Anterior cingulate cortex (tissue), 58 donors: ENCODE measurements around the gene BRPF1.

Experiments used
- DNase-seq, 58 donors: peaks; one replicate each; lab custom pipeline; 2025; lab: John Stamatoyannopoulos, UW

The BRPF1 gene

DNA sequence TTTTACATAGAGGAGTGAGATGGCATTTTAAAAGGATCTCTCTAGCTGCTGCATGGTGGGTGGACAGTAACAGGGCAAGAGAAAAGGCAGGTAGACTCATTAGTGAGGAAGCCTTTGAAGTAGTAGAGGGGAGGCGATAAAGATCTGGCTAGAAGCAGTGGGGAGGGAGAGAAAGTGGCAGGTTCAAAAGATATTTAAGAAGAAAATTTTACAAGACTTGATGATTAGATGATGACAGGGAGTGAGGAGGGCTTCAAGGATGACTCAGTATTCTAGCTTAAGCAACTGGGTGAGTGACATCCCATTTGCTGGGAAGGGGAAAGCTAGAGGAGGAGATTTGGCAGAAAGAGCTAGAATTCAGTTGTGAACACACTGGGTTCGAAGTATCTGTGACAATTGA, 3.8 kb upstream of the BRPF1 start:
- no peak for DNase-seq

DNA sequence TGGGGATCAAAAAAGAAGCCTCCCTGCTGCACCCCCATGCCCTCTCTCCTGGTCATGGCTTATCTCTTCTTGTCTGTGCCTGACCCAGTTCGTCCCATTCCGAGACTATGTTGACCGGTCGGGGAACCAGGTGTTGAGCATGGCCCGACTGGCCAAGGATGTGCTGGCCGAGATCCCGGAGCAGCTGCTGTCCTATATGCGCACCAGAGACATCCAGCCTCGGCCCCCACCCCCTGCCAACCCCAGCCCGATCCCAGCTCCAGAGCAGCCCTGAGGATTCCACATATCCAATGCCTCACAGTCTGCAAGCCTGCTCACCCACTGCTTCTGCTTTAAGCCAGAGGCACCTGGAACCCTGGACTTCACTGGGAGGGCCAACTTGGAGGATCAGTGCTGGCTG, 2.1 kb upstream of the BRPF1 start:
- DNase-seq: no peak

DNA sequence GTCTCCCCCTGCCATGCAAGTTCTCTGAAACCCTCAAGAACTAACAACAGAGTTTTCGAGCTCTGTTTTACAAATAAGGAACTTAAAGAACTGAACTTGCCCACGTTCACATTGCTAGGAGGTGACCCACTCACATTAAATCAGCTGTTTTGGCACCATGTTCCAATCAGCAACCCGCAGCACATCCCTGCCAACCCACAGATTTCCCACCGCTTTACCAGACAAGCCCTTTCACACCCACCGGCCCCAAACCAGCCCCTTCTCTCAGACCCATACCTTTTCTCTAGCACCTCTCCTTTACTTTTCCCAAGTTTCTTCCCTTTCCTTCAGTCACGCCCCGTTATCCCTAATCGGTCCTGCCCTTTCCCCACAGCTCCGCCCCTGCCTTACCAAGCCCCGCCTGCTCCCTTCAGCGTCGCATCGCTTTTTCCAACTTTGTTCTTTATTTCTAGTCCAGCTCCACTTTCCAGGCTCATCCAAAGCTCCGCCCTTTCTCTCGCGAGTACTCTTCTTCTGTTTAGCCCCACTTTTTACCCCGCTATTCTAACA, 804 bp upstream of the BRPF1 start:
- peak in 2 of 58 donors; percentile 75 to 87 for DNase-seq

DNA sequence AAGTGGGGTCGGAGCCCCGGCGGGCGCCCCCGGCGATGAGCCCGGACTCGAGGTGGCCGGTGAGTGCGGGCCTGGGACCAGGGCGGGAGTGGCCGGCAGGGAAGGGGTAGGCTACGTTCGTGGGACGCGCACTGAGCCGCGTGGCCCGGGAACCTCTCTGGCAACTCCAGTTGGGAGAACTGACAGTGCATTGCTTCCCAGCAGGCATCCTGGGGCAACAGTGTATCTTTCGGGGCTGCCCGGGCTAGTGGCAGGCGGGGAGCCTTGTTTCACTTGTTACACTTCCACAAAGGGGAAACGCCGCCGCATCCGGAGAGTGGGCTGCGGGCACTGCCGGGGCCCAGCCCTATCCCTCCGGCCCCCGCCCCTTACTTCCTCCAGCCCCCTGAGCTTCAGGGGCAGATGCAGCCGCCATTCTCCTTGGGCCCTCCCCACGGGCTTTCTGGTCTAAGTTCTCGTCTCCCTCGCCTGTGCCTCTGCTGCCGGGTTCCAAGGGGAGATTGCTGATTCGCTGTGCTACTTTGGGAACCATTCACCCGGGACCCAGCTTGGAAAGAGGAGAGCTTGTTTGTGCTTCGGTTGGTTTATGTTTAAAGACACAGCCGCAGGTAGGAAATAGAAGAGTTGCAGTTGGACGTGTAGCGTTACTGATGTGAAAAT, 675 bp downstream of the BRPF1 start:
- peak in 1 of 58 donors; percentile 41 for DNase-seq

DNA sequence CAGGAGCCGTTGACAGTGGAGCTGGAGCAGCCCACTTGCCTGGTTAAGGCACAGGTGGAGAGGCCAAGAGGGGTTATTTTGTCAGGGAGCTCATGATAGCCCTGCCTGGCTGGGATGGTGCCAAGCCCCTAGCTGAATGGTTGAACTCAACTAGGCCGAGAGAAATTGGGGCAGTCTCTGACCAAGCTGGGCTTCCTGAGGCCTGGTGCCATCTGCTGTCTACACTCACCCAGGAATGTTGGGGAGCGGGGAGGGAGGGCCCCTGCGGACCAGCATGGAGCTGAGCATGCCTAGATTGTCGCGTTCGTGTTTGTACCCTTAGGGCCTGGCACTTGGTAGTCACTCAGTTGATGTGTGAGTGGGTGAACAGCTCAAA, 1.2 kb downstream of the BRPF1 start:
- DNase-seq: no peak

DNA sequence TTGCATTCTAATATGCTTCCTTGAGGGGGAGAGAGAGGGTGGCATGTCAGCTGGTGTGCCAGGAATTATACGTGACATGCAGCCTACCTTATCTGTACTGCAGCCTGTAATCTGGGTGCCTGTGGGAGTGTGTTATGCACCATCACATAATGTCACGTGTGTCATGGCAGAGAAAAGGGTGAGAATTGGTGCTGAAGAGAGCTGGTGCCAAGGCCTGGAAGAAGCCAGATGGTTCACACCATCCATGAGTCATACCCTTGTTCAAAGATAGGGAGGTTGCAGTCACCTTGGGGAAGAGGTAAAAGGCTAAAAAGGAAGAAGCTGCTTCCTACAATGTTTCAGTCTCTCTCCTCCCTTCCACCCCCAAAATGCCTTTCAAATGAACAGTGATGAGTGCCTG, 5.3 kb downstream of the BRPF1 start:
- DNase-seq: peak in 13 of 58 donors; percentile 11 to 67 (median 31)

DNA sequence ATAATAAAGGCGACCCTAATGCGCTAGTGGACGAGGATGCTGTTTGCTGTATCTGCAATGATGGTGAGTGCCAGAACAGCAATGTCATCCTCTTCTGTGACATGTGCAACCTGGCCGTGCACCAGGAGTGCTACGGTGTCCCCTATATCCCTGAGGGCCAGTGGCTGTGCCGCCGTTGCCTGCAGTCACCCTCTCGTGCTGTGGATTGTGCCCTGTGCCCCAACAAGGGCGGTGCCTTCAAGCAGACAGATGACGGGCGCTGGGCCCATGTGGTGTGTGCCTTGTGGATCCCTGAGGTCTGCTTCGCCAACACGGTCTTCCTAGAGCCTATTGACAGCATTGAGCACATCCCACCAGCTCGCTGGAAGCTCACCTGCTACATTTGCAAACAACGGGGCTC, 7.6 kb downstream of the BRPF1 start:
- DNase-seq: no peak

DNA sequence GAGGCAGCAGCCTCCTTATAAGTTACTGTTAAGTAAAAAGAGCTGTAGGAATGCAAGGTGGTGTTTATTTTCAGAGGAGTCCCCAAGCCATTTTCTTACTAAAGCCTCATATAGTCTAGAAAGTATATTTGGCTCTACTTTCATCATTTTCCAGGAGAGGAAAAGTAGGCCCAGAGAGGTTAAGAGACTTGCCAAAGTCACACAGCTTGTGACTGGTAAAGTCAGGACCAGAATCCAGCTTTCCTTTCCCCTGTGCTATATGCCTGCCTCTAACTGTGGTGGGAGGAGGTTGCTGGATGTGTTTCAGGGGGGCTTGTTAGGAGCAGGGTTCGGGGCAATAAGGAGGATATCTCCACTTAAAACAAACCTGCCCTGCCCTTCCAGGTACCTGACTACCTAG, 11.0 kb downstream of the BRPF1 start:
- no peak for DNase-seq

DNA sequence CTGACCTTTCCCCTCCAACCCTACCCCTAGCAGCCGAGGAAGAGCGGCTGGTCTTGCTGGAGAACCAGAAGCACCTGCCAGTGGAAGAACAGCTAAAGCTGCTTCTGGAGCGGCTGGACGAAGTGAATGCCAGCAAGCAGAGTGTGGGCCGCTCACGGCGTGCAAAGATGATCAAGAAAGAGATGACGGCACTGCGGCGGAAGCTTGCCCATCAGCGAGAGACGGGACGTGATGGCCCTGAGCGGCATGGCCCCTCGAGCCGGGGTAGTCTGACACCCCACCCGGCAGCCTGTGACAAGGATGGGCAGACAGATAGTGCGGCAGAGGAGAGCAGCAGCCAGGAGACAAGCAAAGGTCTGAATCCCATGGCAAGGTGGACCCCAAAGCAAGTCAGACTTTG, 12.0 kb downstream of the BRPF1 start:
- no peak for DNase-seq

DNA sequence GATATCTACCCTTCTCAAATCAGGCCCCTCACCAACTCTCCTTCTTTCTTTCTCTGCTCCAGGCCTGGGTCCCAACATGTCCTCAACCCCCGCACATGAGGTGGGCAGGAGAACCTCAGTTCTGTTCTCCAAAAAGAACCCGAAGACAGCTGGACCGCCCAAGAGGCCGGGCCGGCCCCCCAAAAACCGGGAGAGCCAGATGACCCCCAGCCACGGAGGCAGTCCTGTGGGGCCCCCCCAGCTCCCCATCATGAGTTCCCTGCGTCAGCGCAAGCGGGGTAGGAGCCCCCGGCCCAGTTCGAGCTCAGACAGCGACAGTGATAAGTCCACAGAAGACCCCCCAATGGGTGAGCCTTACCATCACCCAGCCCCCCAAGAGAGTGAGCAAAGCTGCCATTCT, 12.6 kb downstream of the BRPF1 start:
- no peak for DNase-seq

DNA sequence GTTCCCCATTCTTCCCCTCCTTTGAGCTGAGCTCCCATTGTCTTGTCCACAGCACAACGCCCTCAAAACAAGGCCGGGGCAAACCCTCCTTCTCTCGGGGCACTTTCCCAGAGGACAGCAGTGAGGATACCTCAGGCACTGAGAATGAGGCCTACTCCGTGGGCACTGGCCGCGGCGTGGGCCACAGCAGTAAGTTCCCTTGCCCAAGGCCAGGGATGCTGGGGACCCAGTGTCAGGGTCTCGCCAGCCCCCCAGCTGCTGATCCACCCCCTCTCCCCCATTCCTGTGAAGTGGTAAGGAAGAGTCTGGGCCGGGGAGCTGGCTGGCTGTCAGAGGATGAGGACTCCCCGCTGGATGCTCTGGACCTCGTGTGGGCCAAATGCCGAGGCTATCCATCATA, 14.0 kb downstream of the BRPF1 start:
- no peak for DNase-seq

DNA sequence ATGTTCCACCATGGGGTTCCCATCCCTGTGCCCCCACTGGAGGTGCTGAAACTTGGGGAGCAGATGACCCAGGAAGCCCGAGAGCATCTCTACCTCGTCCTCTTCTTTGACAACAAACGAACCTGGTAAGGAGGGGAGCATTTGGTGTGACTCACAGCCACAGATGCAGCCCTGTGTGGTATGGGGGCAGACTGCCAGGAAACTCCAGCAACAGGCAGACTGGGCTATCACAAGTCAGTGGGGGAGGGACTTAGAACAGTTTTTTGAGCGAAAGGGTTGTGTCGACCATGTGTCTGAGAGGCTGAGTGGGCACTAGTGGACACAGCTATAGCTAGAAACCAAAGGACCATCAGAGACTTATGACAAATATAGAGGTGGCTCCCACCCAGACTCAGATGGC, 14.8 kb downstream of the BRPF1 start:
- DNase-seq: peak in 17 of 58 donors; percentile 29 to 77 (median 54)

DNA sequence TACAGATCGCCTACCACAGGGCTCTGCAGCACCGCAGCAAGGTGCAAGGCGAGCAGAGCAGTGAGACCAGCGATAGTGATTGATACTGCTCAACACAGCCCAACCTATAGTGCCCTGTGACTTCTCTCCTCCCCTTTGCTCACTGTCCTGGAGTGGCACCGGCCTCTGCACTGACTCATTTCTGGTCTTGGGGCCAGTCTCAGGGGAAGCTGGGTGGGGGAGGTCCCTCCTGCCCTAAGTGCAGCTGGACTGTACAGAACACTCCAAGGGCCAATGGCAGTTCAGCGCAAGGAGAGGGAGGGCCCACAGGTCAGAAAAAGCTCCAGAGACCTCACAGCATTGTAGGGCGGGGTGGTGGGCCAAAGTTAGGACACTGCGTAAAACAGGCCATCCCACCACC, 15.7 kb downstream of the BRPF1 start:
- DNase-seq: no peak

DNA sequence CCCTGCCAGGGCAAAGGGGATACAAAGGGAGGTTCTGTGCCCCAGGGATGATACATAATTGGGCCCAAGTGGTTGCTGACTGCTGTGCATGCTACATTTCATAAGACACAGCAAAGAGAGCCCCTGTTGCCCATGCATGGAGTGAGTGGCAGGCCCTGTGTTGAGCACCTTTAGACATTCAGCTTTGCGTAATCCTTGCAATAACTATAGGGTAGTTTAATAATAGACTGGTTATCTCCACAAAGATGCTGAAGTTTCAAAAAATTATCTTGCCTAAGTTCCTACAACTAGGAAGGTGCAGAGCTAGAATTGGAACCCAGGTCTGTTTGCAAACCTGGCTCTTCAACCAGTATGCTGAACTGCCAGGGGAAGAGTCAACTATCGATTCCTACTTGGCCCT, 16.5 kb downstream of the BRPF1 start:
- DNase-seq: no peak

DNA sequence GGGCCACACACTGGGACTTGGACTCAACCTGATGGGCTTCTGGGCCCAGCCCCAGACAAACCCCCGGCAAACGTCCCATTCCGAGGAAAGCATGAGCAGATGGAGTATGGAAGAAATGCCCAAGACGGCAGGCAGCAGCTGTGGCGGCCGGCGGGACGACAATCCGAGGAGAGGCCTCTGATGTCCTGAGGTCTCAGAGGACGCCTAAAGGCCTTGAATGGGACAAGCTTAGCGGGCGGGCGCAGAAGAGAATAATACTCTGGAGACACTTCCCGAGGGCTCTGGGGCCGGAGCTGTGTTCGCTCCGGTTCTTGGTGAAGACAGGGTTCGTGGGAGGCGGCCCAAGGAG, 17.7 kb downstream of the BRPF1 start:
- peak in 4 of 58 donors; percentile 47 to 82 (median 53) for DNase-seq

DNA sequence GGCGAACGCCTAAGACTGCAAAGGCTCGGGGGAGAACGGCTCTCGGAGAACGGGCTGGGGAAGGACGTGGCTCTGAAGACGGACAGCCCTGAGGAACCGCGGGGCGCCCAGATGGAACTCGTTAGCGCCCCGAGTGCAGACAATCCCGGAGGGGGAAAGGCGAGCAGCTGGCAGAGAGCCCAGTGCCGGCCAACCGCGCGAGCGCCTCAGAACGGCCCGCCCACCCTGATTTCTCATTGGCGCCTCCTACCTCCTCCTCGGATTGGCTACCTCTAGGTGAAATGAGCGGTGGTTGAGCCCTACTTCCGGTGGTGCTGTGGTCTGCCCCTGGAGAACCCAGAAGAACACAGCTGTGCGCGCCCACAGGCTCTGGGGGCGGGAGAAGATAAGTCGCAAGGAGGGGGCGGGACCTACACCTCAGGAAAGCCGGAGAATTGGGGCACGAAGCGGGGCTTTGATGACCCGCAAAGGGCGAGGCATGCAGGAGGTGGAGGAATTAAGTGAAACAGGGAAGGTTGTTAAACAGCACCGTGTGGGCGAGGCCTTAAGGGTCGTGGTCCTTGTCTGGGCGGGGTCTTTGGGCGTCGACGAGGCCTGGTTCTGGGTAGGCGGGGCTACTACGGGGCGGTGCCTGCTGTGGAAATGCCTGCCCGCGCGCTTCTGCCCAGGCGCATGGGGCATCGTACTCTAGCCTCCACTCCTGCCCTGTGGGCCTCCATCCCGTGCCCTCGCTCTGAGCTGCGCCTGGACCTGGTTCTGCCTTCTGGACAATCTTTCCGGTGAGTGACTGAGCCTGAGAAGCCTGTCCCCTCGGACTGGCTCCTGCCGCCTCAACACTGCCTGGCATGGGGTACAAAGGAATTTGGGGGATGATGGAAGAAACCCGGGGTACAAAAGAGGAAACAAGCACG, 18.4 kb downstream of the BRPF1 start, which contains the start of gene OGG1:
TSS of gene OGG1 (plus strand) at position 308 of the 911 bp plus-strand sequence. CDS start at position 643, 335 bp downstream.
- DNase-seq: peak; percentile 71 to 98 (median 94)

DNA sequence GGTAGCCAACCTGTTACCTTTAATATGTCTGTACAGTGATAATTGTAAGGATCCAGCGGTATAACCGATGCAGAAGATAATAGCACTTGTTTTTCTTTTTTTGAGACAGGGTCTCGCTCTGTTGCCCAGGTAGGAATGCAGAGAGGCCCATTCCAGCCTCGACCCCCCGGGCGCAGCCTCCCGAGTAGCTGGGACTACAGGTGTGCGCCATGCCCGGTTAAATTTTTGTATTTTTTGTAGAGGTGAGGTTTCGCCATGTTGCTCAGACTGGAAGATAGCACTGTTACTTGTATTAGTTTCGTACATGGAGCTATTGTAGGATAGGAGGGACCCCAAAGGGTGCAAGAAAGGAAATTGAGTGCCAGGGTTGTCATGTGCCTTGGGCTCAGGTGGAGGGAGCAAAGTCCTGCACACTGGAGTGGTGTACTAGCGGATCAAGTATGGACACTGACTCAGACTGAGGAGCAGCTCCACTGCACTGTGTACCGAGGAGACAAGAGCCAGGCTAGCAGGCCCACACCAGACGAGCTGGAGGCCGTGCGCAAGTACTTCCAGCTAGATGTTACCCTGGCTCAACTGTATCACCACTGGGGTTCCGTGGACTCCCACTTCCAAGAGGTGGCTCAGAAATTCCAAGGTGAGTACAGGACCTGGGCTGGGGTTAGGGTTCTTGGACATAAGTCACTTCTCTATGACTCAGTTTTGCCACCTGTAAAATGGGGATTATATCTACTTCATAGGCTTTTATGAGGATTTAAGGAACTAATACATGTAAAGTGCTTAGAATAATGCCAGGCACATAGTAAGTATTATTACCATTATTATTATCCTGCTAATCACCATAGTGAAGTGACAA, 19.2 kb downstream of the BRPF1 start:
- DNase-seq: no peak

DNA sequence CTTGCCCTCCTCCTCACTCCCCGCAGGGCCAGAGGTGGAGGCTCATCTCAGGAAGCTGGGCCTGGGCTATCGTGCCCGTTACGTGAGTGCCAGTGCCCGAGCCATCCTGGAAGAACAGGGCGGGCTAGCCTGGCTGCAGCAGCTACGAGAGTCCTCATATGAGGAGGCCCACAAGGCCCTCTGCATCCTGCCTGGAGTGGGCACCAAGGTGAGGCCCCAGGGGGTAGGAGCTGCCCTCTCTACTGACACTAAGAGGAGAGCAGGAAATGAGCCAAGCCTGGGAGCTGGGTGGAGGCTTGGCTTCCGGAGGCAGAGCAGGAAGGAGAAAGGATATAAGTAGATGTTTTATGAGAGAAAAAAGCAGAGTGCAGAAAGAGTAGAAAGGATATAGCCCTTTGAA, 23.1 kb downstream of the BRPF1 start:
- DNase-seq: no peak

DNA sequence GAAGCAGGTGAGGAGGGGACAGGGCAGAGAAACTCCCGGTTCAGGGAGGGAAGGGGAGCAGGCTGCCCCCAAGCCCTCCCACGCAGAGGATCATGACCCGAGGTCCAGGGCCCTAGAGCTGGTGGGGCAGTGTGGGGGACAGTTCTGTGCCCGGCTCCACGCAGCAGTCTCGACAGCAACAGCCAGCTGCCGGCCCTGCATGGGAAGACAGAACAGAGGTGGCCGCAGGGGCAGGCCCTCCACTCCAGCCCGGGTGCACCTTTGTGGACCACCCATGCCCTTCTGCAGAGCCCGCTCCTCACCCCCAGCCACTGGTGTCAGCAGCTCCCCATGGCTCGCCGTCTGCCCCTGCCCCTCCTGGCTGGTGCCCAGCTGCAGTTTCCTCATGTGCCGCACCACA, 25.9 kb downstream of the BRPF1 start:
- no peak for DNase-seq

DNA sequence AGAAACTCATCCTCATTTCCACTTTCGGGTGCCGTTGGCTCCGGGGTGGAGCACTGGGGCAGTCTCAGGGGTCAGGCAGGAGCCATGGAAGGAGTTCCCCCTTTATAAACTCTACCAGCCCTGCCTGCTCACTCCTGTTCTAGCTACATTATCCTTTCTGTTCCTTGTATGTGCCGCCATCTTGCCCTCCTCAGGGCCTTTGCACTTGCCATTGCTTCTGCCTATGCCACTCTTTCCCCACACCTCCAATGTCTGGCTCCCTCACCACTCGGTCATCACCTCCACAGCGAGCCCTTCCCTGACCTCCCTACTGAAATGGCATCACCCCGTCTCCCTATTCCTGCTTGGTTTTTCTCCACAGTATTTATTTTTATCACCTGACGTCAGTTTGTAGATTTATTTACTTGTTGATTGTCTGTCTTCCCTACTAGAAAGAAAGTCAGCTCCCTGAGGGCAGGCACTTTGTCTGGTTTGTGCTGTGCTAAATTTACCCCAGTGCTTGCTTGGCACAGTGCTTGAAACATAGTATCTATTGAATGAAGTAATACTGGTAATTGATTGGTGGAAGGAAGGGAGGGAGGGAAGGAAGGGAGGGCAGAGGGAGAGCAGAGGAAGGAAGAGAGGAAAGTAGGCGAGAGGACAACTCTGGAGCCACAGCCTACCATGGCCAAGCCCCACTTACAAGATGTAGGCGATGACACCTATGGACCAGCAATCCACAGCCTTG, 29.4 kb downstream of the BRPF1 start:
- DNase-seq: no peak
